NCI-H526 treated with DMSO at 0.1 percent for 48 hours (cell line): Measurements from ENCODE around the gene PSMD7.
"Not testable (repeated sequence)": the region's sequence is repeated elsewhere in the genome, so short reads cannot be mapped to it uniquely, and the experiment has no call there.

Experiments
- DNase-seq: peaks from one replicate; lab custom pipeline; 2025; lab: John Stamatoyannopoulos, UW

The PSMD7 gene

GRCh38 chr16:74297145-74297665, 591 bp downstream of the PSMD7 start:
- no peak for DNase-seq

- no peak for DNase-seq
Observed at GRCh38 chr16:74298104-74298503, 1.5 kb downstream of the PSMD7 start.

- DNase-seq, result no peak
Observed at GRCh38 chr16:74302341-74302740, 5.7 kb downstream of the PSMD7 start.

GRCh38 chr16:74304164-74304834, 7.7 kb downstream of the PSMD7 start:
- no peak for DNase-seq

GRCh38 chr16:74304835-74305176, 8.2 kb downstream of the PSMD7 start:
- no peak for DNase-seq

- DNase-seq, result no peak
Observed at GRCh38 chr16:74305281-74305680, 8.7 kb downstream of the PSMD7 start.

- no peak for DNase-seq
Observed at GRCh38 chr16:74305978-74306784, 9.6 kb downstream of the PSMD7 start.

- DNase-seq, result no peak
Observed at GRCh38 chr16:74307383-74307782, 10.8 kb downstream of the PSMD7 start.

- peak; percentile 5 for DNase-seq
Observed at GRCh38 chr16:74309789-74310781, 13.5 kb downstream of the PSMD7 start.

- DNase-seq, result no peak
Observed at GRCh38 chr16:74315059-74315458, 18.4 kb downstream of the PSMD7 start.

- DNase-seq, result no peak
Observed at GRCh38 chr16:74320707-74321106, 24.1 kb downstream of the PSMD7 start.

- no peak for DNase-seq
Observed at GRCh38 chr16:74321356-74321755, 24.7 kb downstream of the PSMD7 start.

GRCh38 chr16:74322301-74322710, 25.7 kb downstream of the PSMD7 start:
- DNase-seq, result no peak

- DNase-seq, result not testable (repeated sequence)
Observed at GRCh38 chr16:74324777-74325176, 28.2 kb downstream of the PSMD7 start.

- DNase-seq, result no peak
Observed at GRCh38 chr16:74325641-74326040, 29.0 kb downstream of the PSMD7 start.

- not testable (repeated sequence) for DNase-seq
Observed at GRCh38 chr16:74328346-74328745, 31.7 kb downstream of the PSMD7 start.

- not testable (repeated sequence) for DNase-seq
Observed at GRCh38 chr16:74332469-74332868, 35.9 kb downstream of the PSMD7 start.

- not testable (repeated sequence) for DNase-seq
Observed at GRCh38 chr16:74337506-74337905, 40.9 kb downstream of the PSMD7 start.

- DNase-seq, result not testable (repeated sequence)
Observed at GRCh38 chr16:74339226-74339625, 42.6 kb downstream of the PSMD7 start.

GRCh38 chr16:74353038-74353437, 56.4 kb downstream of the PSMD7 start:
- DNase-seq, result not testable (repeated sequence)
